ENCODE results near the gene ZW10. TPM values are rescaled to one million over a fixed set of nuclear protein-coding genes. Genes with fewer than 3 reads are reported as not detected.

ZW10 gene
- total RNA-seq, 1 experiment from 2014 or later: 21.0 TPM

- Histone ChIP-seq H3K4me3 (replicated peaks in 1 of 2; ENCODE audit: low read depth in 1 of 2, low read length in 2 of 2) (no peak overlapping the region), H3K9ac (ENCODE audit: low read length) (no peak overlapping the region), H3K4me2 (ENCODE audit: low read length) (no peak overlapping the region), H3K79me2 (ENCODE audit: insufficient read depth, low read length) (peaks cover 14% of the 10 kb centered on the region), H3K27ac (ENCODE audit: low read depth, low read length) (no peak overlapping the region), H3K9me2 (ENCODE audit: insufficient read depth) (no peaks in the 10 kb centered on the region), H3K4me1 (ENCODE audit: control insufficient read depth in 1 of 2, insufficient read depth in 2 of 2, low read length in 2 of 2) (no peaks in the 10 kb centered on the region), H3K27me3 (ENCODE audit: insufficient read depth, low read length) (no peaks in the 10 kb centered on the region), H3K9me3 (ENCODE audit: control insufficient read depth in 1 of 2, insufficient read depth in 1 of 2, low read depth in 1 of 2, low read length in 2 of 2) (no peaks in the 10 kb centered on the region), H4K20me1 (ENCODE audit: insufficient read depth) (no peaks in the 10 kb centered on the region), H2AFZ (ENCODE audit: low read depth, low read length, poor library complexity, severe bottlenecking) (no peak overlapping the region), H3K36me3 (ENCODE audit: control insufficient read depth in 1 of 2, insufficient read depth in 2 of 2, low read length in 2 of 2) (peaks cover 18 to 32% of the 10 kb centered on the region in 2 experiments)
- no peak for TF ChIP-seq POLR2A (IDR thresholded peaks at IDR 0.05; ENCODE audit: borderline replicate concordance, extremely low read depth, insufficient read depth, insufficient read length)
- no peak for TF ChIP-seq CEBPB (IDR thresholded peaks at IDR 0.05; ENCODE audit: low read depth)
- TF ChIP-seq SP1 (IDR thresholded peaks at IDR 0.05; ENCODE audit: low read depth): no peak
- no peak for TF ChIP-seq SIN3A (IDR thresholded peaks at IDR 0.05; ENCODE audit: low read depth)
- no peak for TF ChIP-seq EZH2phosphoT487 (IDR thresholded peaks at IDR 0.05; ENCODE audit: borderline replicate concordance)
- TF ChIP-seq, protein P1, sequence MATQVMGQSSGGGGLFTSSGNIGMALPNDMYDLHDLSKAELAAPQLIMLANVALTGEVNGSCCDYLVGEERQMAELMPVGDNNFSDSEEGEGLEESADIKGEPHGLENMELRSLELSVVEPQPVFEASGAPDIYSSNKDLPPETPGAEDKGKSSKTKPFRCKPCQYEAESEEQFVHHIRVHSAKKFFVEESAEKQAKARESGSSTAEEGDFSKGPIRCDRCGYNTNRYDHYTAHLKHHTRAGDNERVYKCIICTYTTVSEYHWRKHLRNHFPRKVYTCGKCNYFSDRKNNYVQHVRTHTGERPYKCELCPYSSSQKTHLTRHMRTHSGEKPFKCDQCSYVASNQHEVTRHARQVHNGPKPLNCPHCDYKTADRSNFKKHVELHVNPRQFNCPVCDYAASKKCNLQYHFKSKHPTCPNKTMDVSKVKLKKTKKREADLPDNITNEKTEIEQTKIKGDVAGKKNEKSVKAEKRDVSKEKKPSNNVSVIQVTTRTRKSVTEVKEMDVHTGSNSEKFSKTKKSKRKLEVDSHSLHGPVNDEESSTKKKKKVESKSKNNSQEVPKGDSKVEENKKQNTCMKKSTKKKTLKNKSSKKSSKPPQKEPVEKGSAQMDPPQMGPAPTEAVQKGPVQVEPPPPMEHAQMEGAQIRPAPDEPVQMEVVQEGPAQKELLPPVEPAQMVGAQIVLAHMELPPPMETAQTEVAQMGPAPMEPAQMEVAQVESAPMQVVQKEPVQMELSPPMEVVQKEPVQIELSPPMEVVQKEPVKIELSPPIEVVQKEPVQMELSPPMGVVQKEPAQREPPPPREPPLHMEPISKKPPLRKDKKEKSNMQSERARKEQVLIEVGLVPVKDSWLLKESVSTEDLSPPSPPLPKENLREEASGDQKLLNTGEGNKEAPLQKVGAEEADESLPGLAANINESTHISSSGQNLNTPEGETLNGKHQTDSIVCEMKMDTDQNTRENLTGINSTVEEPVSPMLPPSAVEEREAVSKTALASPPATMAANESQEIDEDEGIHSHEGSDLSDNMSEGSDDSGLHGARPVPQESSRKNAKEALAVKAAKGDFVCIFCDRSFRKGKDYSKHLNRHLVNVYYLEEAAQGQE (IDR thresholded peaks at IDR 0.05; ENCODE audit: low read depth): no peak
- TF ChIP-seq YY1 (IDR thresholded peaks at IDR 0.05; ENCODE audit: extremely low read depth, insufficient replicate concordance, low read depth, low read length): no peak
- no peak for TF ChIP-seq MAX (IDR thresholded peaks at IDR 0.05)
- TF ChIP-seq ELF1 (IDR thresholded peaks at IDR 0.05; ENCODE audit: borderline replicate concordance, low read depth): no peak
- TF ChIP-seq, protein P2, sequence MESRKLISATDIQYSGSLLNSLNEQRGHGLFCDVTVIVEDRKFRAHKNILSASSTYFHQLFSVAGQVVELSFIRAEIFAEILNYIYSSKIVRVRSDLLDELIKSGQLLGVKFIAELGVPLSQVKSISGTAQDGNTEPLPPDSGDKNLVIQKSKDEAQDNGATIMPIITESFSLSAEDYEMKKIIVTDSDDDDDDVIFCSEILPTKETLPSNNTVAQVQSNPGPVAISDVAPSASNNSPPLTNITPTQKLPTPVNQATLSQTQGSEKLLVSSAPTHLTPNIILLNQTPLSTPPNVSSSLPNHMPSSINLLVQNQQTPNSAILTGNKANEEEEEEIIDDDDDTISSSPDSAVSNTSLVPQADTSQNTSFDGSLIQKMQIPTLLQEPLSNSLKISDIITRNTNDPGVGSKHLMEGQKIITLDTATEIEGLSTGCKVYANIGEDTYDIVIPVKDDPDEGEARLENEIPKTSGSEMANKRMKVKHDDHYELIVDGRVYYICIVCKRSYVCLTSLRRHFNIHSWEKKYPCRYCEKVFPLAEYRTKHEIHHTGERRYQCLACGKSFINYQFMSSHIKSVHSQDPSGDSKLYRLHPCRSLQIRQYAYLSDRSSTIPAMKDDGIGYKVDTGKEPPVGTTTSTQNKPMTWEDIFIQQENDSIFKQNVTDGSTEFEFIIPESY (IDR thresholded peaks at IDR 0.05; ENCODE audit: extremely low read depth, insufficient replicate concordance, low read length): no peak
- ChIA-PET RAD21 (ENCODE audit: low non-redundant PET in 1 of 2, low total read pairs in 2 of 2, uncharacterized antibody in 2 of 2, unreplicated experiment in 2 of 2) (no interaction called here), POLR2A (no interaction called here), CTCF (no interaction called here)
- no peak for DNase-seq (ENCODE audit: low read depth, low spot score)
- intact Hi-C loops (cut with micrococcal nuclease): no loop called here
- no TSS peak for BruUV-seq (replicated peaks)
- ATAC-seq: no peak
Measured at GRCh38 chr11:113760241-113760640, 13.3 kb downstream of the ZW10 start.

Measured in HCT116 (cell line).